ENCODE measurements around the gene SOWAHC. TPM values are rescaled to one million over a fixed set of nuclear protein-coding genes. Genes with fewer than 3 reads are reported as not detected.

Gene SOWAHC
- total and polyA plus RNA-seq, 2 of the 13 experiments (the other 11 are each of a cell fraction or from before 2014, with no cell fraction given): 21.2 to 22.5 TPM

- TF ChIP-seq CREM (IDR thresholded peaks at IDR 0.05): peak; percentile 96
- TF ChIP-seq CREM (CRISPR knock-in tag; IDR thresholded peaks at IDR 0.05): no peak
- peak; percentile 87 for TF ChIP-seq ZNF644 (CRISPR knock-in tag; IDR thresholded peaks at IDR 0.05; ENCODE audit: low read depth)
- TF ChIP-seq SIX4 (CRISPR knock-in tag; IDR thresholded peaks at IDR 0.05): peak; percentile 83; the same call in 1 of the 2 replicates
- no peak for TF ChIP-seq GLMP (CRISPR knock-in tag; IDR thresholded peaks at IDR 0.05; ENCODE audit: borderline replicate concordance)
- TF ChIP-seq NFE2L1 (CRISPR knock-in tag; IDR thresholded peaks at IDR 0.05; ENCODE audit: borderline replicate concordance): no peak
- TF ChIP-seq KAT2B (IDR thresholded peaks at IDR 0.05; ENCODE audit: borderline replicate concordance, low read depth, low read length): no peak
- TF ChIP-seq FOXC1 (CRISPR knock-in tag; IDR thresholded peaks at IDR 0.05; ENCODE audit: borderline replicate concordance): peak; percentile 96
- peak; percentile 75 for TF ChIP-seq IKZF4 (CRISPR knock-in tag; IDR thresholded peaks at IDR 0.05; ENCODE audit: borderline replicate concordance, low read depth, not compliant biosample characterization)
- TF ChIP-seq MIER3 (CRISPR knock-in tag; IDR thresholded peaks at IDR 0.05; ENCODE audit: borderline replicate concordance): peak; percentile 99
- no peak for TF ChIP-seq PREB (CRISPR knock-in tag; IDR thresholded peaks at IDR 0.05)
- TF ChIP-seq ZNF326 (CRISPR knock-in tag; IDR thresholded peaks at IDR 0.05; ENCODE audit: borderline replicate concordance): no peak
- TF ChIP-seq ZNF225 (CRISPR knock-in tag; IDR thresholded peaks at IDR 0.05): peak; percentile 32; the same call in 1 of the 2 replicates
- TF ChIP-seq ZNF788 (CRISPR knock-in tag; IDR thresholded peaks at IDR 0.05; ENCODE audit: borderline replicate concordance): peak; percentile 95; the same call in 1 of the 2 replicates
- no peak; the same call in 1 of the 2 replicates for TF ChIP-seq RNF2 (conservative IDR thresholded peaks at IDR 0.05; ENCODE audit: low read depth)
- TF ChIP-seq ZNF572 (CRISPR knock-in tag; IDR thresholded peaks at IDR 0.05): peak; percentile 64; the same call in 1 of the 2 replicates
- TF ChIP-seq MED1 (CRISPR knock-in tag; IDR thresholded peaks at IDR 0.05): peak; percentile 100
- peak; percentile 95; the same call in 1 of the 2 replicates for TF ChIP-seq ZNF570 (CRISPR knock-in tag; IDR thresholded peaks at IDR 0.05; ENCODE audit: borderline replicate concordance)
- TF ChIP-seq ZNF513 (CRISPR knock-in tag; conservative IDR thresholded peaks at IDR 0.05): no peak
- peak; percentile 97 for TF ChIP-seq RXRB (CRISPR knock-in tag; IDR thresholded peaks at IDR 0.05; ENCODE audit: borderline replicate concordance)
- TF ChIP-seq ZNF883 (CRISPR knock-in tag; IDR thresholded peaks at IDR 0.05; ENCODE audit: not compliant biosample characterization): peak; percentile 81
- peak; percentile 99 for TF ChIP-seq ZBTB26 (CRISPR knock-in tag; IDR thresholded peaks at IDR 0.05; ENCODE audit: borderline replicate concordance)
- peak; percentile 96 for TF ChIP-seq ZNF124 (CRISPR knock-in tag; IDR thresholded peaks at IDR 0.05)
- TF ChIP-seq PHB2 (IDR thresholded peaks at IDR 0.05; ENCODE audit: partially characterized antibody): no peak
- TF ChIP-seq ZNF616 (CRISPR knock-in tag; IDR thresholded peaks at IDR 0.05; ENCODE audit: low read depth): peak; percentile 81; the same call in 1 of the 2 replicates
- peak; percentile 91 for TF ChIP-seq ZNF160 (CRISPR knock-in tag; IDR thresholded peaks at IDR 0.05)
- no peak for TF ChIP-seq MTF2 (CRISPR knock-in tag; IDR thresholded peaks at IDR 0.05; ENCODE audit: borderline replicate concordance)
Observed at GRCh38 chr2:109644571-109645275, 30.6 kb downstream of the SOWAHC start (continued).
